Activated CD8-positive, alpha-beta memory T cell treated with anti-CD3 and anti-CD28 coated beads for 24 hours (primary cell): ENCODE results near the gene IL37.
"Not testable (repeated sequence)": the region's sequence is repeated elsewhere in the genome, so short reads cannot be mapped to it uniquely, and the experiment has no call there.

Experiments used
- DNase-seq: peaks from one replicate; pipeline ENCODE4 v3.0.0-alpha.2; 2020

Gene IL37

GRCh38 chr2:112923967-112924338 lies 13.0 kb downstream of the IL37 start:
- no peak for DNase-seq

GRCh38 chr2:112924360-112924759 lies 13.4 kb downstream of the IL37 start:
- DNase-seq = no peak

DNA sequence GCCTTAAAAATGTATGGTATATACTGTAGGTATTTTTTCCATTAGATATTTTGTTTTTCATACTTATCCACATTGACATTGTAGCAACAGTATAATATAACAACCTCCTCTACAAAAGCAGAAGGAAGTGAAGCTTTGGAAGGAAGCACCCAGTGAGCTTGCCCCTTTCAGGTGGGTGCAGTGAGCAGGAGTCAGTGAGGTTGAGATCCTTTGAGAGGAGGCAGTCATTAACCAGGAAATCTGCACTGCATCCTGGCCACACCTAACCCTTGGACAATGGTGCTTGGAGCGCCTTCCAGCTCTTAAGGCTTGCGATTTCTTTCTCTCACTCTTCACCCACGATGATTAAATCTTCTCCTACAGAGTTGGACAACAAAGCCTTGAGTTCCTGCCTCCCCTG lies 13.9 kb downstream of the IL37 start:
- DNase-seq = no peak

DNA sequence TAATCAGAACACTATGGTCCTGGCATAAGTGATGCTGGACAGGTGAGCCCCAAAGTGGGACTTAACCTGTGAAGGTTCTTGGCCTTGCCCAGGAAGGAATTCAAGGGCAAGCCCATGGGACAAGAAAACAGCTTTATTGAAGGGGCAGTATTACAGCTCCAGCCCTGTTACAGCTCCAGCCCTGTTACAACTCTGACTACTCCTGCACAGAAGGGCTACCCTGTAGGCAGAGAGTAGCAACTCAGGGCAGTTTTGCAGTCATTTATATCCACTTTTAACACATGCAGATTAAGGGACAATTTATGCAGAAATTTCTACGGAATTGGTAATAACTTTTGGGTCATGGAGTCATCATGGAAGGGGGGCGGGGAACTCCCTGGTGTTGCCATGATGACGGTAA lies 15.7 kb downstream of the IL37 start:
- DNase-seq = peak; percentile 35

GRCh38 chr2:112927745-112928144 lies 16.8 kb downstream of the IL37 start:
- no peak for DNase-seq

DNA sequence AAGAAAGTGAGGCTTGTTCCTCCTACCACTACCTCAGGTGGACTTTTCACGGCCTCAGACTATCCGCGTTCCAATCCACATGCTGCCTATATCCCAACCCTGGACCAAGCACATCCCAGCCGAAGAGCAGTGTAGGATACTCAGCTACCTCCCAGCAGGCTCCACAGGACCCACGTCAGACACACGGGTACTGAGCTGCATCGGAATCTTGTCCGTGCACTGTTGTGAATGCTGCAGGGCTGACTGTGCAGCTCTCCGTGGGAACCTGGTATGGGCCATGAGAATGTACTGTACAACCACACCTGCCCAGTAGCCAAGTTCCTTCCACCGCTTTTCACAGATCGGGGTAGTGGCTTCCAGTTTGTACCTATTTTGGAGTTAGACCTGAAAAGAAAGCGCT lies 22.3 kb downstream of the IL37 start:
- no peak for DNase-seq

DNA sequence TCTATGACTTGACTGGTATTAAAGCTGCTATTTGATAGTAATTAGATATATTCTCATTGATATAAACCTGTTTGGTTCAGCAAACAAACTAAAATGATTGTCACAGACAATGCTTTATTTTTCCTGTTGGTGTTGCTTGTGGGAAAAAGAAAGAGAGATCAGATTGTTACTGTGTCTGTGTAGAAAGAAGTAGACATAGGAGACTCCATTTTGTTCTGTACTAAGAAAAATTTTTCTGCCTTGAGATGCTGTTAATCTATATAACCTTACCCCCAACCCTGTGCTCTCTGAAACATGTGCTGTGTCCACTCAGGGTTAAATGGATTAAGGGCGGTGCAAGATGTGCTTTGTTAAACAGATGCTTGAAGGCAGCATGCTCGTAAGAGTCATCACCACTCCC lies 23.2 kb downstream of the IL37 start:
- not testable (repeated sequence) for DNase-seq

DNA sequence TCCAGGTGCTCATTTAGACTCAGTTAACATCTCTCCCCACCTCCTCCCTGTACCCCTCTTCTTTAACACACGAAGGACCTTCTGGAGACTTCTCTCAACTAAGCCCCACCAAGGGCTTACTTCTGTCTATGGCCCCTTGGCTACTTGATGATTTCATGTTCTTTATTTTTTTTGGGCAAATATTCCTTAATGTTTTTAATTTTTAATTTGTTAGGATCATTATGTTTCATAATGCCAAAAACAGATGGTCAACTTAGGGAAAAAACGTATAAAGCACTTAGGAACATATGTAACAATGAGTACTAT lies 25.9 kb downstream of the IL37 start:
- DNase-seq = no peak

DNA sequence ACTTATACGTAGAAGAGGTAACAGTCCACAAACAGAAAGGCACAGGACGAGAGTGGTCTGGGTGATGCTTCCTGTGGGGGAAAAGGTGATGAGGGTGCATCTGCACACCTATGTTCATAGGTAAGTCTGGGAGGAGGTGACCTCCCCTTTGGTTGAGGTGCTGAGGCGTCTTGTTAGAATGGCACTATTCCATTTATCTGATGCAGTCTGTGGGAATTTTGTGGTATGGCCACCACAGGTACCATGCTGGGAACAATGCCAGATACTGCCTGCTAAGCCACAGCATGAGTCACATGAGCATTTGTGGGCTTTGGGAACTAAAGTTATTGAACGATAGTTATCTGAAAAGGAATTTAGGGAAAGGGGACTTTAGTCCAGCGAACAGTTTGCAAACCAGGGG lies 27.9 kb downstream of the IL37 start:
- no peak for DNase-seq

DNA sequence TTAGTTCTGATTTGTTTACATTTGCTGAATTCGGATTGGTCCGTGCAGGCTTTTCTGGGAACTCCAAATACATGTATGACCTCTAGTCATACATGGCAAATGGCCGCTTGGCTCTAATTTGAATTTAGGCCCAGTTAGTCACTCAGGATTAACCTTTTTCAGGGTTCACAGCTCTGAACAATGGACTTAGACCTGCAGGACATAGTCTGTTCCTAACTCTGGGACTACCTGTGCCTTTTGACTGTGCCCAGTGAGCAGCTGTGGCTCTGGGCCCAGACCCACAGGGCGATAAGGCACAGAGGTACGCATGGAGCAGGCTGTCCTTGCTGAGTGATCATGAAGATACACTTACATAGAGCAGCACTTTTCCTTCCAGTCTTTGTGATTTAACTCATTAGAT lies 28.5 kb downstream of the IL37 start:
- no peak for DNase-seq

DNA sequence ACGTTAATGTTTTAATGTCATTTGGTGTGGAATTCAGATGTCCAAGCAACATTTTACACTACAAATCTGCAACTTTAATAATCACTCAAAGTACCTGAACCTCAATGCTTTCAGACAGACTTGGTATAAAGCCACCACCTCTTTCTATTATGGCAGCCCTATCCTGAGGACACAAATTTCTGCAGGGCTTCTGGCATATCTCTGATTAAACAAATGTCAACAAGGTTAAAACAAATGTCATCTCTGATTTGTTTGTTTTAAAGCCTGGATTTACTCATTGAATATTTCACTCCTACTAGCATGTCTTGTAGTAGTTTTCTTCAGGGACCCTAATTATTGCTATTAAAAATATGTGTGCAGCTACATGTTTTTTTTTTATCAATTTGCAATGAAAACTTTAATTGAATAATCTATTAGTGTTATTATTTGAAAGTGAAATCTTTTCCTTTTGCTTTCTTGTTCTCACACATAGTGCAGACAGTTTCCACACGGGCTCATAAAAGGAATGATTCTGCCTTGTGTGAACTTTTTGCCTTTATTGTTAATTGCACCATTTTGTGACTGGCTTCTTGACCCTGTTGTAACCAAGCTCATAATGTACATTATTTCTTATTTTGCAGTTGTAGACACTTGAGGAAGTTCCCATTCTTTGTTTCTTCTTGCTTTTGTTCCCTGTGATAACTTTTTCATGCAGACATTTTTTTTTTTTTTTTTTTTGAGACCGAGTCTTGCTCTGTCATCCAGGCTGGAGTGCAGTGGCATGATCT lies 30.1 kb downstream of the IL37 start:
- DNase-seq = no peak

- peak; percentile 79 for DNase-seq
Measured at GRCh38 chr2:112941753-112942653, 31.0 kb downstream of the IL37 start.

DNA sequence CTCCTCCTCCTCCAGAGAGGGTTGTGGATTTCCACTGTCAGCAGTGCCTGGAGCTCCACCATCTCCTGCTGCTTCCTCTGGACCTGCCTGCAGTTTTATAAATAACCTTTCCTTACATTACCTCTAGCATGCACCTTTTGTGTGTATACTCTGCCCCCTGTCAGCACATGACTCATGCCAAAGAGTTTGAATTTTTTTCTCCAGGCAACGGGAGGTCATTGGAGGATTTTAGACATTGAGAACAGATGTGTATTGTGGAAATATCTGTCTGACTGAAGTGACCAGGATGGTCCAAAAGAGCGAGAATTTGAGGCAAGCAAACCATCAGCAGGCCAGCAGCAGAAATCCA lies 31.7 kb downstream of the IL37 start:
- DNase-seq = no peak

DNA sequence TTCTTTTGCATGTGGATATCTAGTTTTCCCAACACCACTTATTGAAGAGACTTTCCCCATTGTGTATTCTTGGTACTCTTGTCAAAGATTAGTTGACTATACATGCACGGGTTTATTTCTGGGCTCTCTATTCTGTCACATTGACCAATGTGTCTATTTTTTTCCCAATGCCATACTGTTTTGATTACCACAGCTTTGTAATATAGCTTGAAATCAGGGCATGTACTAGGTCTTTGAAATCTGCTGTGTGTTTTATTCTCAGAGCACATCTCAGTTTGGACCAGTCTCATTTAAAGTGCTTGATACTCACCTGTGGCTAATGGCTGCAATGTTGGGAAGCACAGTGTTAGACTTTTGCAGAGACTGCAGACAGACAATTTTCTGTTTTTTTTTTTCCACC lies 34.0 kb downstream of the IL37 start:
- DNase-seq = no peak

DNA sequence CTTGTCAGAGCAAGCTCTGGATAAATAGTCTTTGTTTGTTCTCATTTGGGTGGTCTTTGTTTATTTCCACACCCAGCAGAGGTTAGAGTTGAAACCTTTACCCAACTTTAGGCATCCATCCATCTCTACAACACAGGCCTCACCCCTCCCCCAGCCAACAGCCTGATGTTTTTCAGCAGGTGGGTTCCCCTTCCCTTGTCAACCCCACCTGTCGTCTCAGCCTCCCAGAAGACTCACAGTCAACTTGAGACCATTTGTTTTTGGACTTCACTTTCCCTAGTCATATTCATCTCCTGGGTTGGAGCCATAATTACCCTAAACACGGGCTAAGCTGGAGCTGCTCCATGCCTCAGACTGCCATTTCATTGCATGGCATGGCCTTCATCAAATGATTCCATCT lies 35.1 kb downstream of the IL37 start:
- no peak for DNase-seq

- no peak for DNase-seq
Measured at GRCh38 chr2:112947374-112947773, 36.4 kb downstream of the IL37 start.

DNA sequence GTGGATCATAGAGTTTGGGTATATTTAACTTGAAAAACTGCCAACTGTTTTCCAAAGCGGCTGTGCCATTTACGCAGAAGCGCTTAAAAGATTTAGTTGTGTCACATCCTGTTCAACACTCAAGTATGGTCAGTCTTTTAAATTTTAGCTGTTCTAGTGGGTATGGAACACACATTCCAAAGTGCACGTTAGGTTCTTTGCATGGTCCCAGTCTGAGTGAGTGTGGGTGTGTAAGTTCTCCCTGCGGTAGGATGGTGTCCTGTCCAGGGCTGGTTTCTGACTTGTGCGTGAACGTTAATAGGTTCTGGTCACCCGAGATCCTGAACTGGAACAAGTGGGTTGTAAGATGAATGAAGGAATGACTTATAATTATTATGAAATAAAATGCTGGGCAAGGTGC lies 38.5 kb downstream of the IL37 start:
- no peak for DNase-seq

DNA sequence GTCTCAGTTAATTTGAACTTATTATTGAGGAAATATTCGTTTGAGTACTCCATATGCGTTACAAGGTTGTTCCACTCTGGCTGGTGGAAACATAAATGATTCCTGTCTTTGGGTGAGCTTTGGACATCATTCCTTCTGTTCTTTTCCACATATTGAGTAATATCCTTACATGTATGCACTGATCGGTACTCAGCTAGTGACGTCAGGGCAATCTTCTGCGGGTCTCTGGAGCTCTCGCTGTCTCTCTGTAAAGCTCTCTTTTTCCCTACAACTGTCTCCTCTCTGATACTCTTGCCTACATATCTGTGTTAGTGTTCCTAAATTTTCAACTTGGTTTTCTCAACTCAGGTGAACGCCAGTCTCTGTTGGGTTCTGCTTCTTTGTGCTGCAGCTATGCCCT lies 43.4 kb downstream of the IL37 start:
- no peak for DNase-seq

- no peak for DNase-seq
Measured at GRCh38 chr2:112957511-112957910, 46.5 kb downstream of the IL37 start.

DNA sequence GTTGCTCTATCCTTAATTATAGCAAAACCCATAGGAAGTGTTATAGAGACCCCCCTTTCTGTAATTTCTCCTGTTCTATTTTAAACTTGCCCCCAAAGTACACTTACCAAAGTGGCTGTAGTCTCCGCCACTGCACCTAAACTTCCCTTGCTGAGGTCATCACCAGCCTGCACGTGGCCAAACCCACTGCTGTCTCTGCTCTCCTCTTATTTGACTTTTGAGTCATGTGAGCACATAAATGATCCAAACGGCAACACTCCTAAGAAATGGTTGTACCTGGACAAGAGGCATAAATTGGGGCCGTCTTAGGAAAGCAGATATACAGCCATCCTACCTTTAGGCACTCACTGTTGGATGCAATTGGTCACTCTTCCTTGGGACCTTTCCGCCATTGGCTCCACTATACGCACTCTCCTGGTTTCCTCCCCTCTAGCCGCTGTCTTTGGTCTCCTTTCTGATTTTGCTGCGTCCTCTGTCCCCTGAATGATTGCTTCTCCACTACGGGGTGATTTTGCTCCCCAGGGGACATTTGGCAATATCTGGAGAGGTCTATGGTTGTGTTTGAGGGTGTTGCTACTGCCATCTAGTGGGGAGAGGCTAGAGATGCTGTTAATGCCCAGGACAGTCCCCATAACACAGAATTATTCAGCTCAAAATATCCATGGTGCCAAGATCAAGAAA lies 47.6 kb downstream of the IL37 start:
- peak; percentile 66 for DNase-seq

GRCh38 chr2:112959109-112959812 lies 48.3 kb downstream of the IL37 start:
- no peak for DNase-seq

DNA sequence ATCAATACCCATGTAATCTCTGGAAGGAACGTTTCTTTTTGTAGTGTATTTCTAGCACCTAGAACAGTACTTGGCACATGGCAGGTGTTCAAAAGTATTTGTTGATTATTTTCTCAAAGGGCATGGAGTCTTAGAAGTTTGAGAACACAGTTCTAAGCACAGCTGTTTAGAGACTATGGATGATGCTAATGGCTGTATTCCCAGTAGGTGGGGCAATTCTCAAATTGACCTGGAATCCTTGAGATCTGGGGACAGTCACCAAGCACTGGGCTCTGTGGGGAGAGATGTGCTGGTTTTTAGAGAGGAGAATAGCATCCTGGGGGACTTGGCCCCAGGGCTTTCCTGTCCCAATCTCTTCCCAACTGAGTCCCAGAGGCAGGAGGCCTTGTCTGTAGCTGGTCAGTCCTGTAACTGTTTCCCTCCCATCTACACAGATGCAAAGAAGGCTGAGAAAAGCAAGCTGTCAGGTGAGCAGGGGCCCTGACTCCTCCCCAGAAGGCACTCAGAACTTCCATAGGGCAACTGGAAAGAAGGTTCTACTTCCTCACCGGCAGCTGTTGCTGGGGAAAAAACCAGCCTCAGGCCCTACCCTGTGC lies 49.4 kb downstream of the IL37 start:
- no peak for DNase-seq
